Testis (tissue), 3 donors: Measurements from ENCODE around the gene RARG. TPM values are rescaled to one million over a fixed set of nuclear protein-coding genes. Genes with fewer than 3 reads are reported as not detected.

Experiments used
- DNase-seq: peaks from one replicate; pipeline ENCODE4 v3.0.0-alpha.2; 2019
- H3K27ac ChIP-seq, 2 donors: fragments of 200-600 bp; sonication (generic); one replicate each; pipeline ENCODE4 v1.5.1; 2019
- H3K27me3 ChIP-seq: fragments of 200-600 bp; sonication (generic); one replicate; pipeline ENCODE4 v1.5.1; 2019
- H3K36me3 ChIP-seq: fragments of 200-600 bp; sonication (generic); one replicate; pipeline ENCODE4 v1.5.1; 2017; ENCODE audit warnings: low read depth; ENCODE audit errors: missing control alignments
- H3K4me1 ChIP-seq: fragments of 200-600 bp; sonication (generic); one replicate; pipeline ENCODE4 v1.5.1; 2019
- H3K4me3 ChIP-seq, 2 donors: fragments of 200-600 bp; sonication (generic); one replicate each; pipeline ENCODE4 v1.5.1; 2017 to 2019
- H3K9me3 ChIP-seq: fragments of 200-600 bp; sonication (generic); one replicate; pipeline ENCODE4 v1.5.1; 2017
- POLR2A ChIP-seq: fragments of 450-650 bp; IDR thresholded peaks from one replicate; pipeline ENCODE4 v1.6.1; 2017; ENCODE audit warnings: antibody characterized with exemption, mild to moderate bottlenecking, moderate library complexity
- WGBS, 2 donors: methylation state at CpG; one replicate each; pipeline ENCODE4 v1.1.5; 2018; 5-methylcytosine and 5-hydroxymethylcytosine counted together
- intact Hi-C: fragments of 100-400 bp; cut with DNase I; formaldehyde crosslinking; loops from one replicate; pipeline ENCODE4 v1.15.1; 2023; ENCODE audit warnings: low total_unique reads
- polyA plus RNA-seq: library from polyadenylated mRNA; stranded (reverse); fragments of 350-450 nt; fragmentation: Illumina TruSeq; extraction: RNeasy Lipid Tissue Mini Kit (QIAGEN cat#74804); gene quantifications from one replicate; pipeline ENCODE4 v1.2.3, GENCODE V29; 2014; ENCODE audit warnings: low read depth, low replicate concordance; ENCODE audit not compliant: insufficient read depth
- total RNA-seq, 2 donors: library from RNA; depleted of rRNA; stranded (reverse); fragments of >200 nt; gene quantifications; one replicate each; pipeline ENCODE4 v1.2.3, GENCODE V29; 2016
- TF ChIP-seq, protein P1 (sequence below), 3 experiments: fragments of 450-650 bp in 2 of 3; fragments of 200-600 bp in 1 of 3; sonication (generic) in 1 of 3; IDR thresholded peaks; one replicate each; pipeline ENCODE4 v1.5.1; 2016 to 2019; ENCODE audit warnings: antibody characterized with exemption in 3 of 3, mild to moderate bottlenecking in 2 of 3, moderate library complexity in 1 of 3

The RARG gene
- total and polyA plus RNA-seq, 3 donors from 2014 or later, result 12.1 to 13.6 (median 12.5) TPM

DNA sequence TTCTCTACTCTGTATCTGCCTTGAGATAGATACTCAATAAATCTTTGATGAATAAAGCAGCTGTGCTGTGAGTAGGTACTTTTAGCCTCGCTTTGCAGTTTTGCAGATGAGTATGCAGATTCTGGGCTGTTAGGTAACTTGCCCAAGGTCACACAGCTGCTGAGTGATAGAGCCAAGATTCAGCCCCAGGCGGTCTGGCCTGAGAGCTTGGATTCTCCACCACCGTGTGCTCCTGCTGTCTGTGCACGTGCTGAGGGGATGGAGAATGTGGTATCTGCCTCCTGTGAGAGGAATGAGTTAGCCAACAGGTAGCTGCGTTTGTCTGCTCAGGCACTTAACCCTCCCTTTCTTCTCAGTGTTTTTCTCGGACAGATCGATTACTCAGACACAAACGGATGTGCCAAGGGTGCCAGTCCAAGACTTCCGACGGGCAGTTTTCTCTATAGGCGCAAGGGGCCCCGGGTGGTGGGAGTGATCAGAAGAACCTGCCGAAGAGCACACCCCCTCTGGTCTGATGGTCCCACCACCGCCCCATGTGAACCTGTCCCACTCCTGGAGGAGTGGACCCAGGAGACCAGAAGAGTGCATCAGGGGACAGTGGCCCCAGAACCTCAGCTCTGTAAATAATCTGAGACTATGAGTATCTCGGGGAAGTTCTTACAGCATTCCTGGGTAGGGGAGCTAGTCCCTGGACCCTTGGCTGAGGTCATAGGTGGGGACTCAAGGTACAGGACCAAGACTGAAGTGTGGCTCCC, 44.7 kb downstream of the RARG start:
- H3K9me3 ChIP-seq, result no peaks in the 10 kb centered on the region
- whole genome bisulfite sequencing, 2 donors, result 70 to 79% methylated on average over 11 to 15 of the region's 15 CpGs
- no peak for TF ChIP-seq POLR2A
- TF ChIP-seq, protein P1, sequence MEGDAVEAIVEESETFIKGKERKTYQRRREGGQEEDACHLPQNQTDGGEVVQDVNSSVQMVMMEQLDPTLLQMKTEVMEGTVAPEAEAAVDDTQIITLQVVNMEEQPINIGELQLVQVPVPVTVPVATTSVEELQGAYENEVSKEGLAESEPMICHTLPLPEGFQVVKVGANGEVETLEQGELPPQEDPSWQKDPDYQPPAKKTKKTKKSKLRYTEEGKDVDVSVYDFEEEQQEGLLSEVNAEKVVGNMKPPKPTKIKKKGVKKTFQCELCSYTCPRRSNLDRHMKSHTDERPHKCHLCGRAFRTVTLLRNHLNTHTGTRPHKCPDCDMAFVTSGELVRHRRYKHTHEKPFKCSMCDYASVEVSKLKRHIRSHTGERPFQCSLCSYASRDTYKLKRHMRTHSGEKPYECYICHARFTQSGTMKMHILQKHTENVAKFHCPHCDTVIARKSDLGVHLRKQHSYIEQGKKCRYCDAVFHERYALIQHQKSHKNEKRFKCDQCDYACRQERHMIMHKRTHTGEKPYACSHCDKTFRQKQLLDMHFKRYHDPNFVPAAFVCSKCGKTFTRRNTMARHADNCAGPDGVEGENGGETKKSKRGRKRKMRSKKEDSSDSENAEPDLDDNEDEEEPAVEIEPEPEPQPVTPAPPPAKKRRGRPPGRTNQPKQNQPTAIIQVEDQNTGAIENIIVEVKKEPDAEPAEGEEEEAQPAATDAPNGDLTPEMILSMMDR (IDR thresholded peaks at IDR 0.05), result no peak
- no peak for DNase-seq
- intact Hi-C loops, result no loop called here
- no peaks in the 10 kb centered on the region for H3K27me3 ChIP-seq
- no peaks in the 10 kb centered on the region for H3K36me3 ChIP-seq
- no peak overlapping the region for H3K27ac ChIP-seq
- H3K4me1 ChIP-seq, result peaks cover 16% of the 10 kb centered on the region
- H3K4me3 ChIP-seq, result no peak overlapping the region

DNA sequence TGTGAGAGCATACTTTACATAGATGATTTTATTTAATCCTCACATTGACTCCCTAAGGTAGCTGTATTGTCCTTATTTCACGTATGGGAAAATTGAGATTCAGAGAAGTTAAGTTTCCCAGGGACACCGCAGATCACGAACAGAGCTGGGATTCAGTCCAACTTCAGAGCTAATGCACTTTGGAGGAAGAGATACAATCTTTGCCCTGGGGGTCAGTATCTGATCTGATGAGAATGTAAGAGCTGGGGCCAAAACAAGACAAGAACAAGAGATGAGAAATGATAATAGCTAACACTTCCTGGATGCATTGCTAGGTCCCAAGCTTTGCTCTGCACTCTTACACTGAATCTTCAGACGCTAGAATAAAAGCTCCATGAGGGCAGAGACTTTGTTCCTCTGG, 45.3 kb downstream of the RARG start:
- no peak overlapping the region for H3K4me3 ChIP-seq
- H3K9me3 ChIP-seq, result no peaks in the 10 kb centered on the region
- H3K27ac ChIP-seq, result no peak overlapping the region
- DNase-seq, result no peak
- peaks cover 3% of the 10 kb centered on the region for H3K36me3 ChIP-seq
- no peaks in the 10 kb centered on the region for H3K27me3 ChIP-seq
- TF ChIP-seq, protein P1 (IDR thresholded peaks at IDR 0.05), result no peak
- TF ChIP-seq POLR2A, result no peak
- intact Hi-C loops, result no loop called here
- H3K4me1 ChIP-seq, result peaks cover 21% of the 10 kb centered on the region
- 84 to 93% methylated on average over 4 of the region's 4 CpGs for WGBS, 2 donors

DNA sequence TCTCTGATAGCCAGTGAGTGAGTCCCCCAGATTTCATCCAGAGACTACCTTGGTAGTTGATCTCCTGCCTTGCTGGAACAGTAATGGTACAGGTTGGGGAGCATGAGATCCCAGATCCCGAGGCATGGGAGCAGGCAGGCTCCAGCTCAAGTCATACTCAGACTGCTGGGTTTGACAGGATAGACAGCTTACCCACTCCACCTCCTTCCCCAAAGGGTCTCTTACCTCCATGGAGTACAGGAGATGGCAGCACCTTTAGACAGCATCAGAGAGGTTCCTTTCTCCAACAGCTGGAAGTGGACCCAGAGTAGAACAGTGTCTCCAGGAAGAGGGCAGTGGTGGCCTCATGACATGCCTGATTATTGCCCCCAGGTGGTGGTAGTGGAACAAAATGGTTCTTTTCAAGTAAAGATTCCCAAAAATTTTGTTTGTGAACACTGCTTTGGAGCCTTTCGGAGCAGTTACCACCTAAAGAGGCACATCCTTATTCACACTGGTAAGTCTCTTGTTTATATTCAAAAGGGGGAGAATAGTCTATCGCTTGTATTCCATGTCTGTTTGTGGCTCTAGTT, 46.3 kb downstream of the RARG start:
- intact Hi-C loops, result no loop called here
- H3K4me3 ChIP-seq, result no peak overlapping the region
- no peaks in the 10 kb centered on the region for H3K27me3 ChIP-seq
- DNase-seq, result no peak
- H3K36me3 ChIP-seq, result peaks cover 3% of the 10 kb centered on the region
- no peak overlapping the region for H3K27ac ChIP-seq
- TF ChIP-seq, protein P1 (IDR thresholded peaks at IDR 0.05), result no peak
- no peak for TF ChIP-seq POLR2A
- H3K4me1 ChIP-seq, result peaks cover 27% of the 10 kb centered on the region
- 97 to 99% methylated on average over 3 of the region's 3 CpGs for WGBS, 2 donors
- H3K9me3 ChIP-seq, result no peaks in the 10 kb centered on the region

- H3K9me3 ChIP-seq, result no peaks in the 10 kb centered on the region
- H3K4me3 ChIP-seq, result no peak overlapping the region
- H3K27ac ChIP-seq, result no peak overlapping the region
- DNase-seq, result no peak
- TF ChIP-seq POLR2A, result no peak
- TF ChIP-seq, protein P1 (IDR thresholded peaks at IDR 0.05), result no peak
- peaks cover 22% of the 10 kb centered on the region for H3K4me1 ChIP-seq
- H3K27me3 ChIP-seq, result no peaks in the 10 kb centered on the region
- intact Hi-C loops, result no loop called here
- H3K36me3 ChIP-seq, result peaks cover 3% of the 10 kb centered on the region
- 88 to 96% methylated on average over 5 to 6 of the region's 6 CpGs for WGBS, 2 donors
Observed at GRCh38 chr12:53184828-53185227, 47.2 kb downstream of the RARG start.

GRCh38 chr12:53182903-53183302, 49.1 kb downstream of the RARG start:
- Histone ChIP-seq H3K9me3 (no peaks in the 10 kb centered on the region), H3K27ac (no peak overlapping the region), H3K4me1 (peaks cover 24% of the 10 kb centered on the region), H3K36me3 (peaks cover 3% of the 10 kb centered on the region), H3K4me3 (no peak overlapping the region), H3K27me3 (no peaks in the 10 kb centered on the region)
- no peak for TF ChIP-seq POLR2A
- TF ChIP-seq, protein P1 (IDR thresholded peaks at IDR 0.05), result no peak
- no peak for DNase-seq
- WGBS, 2 donors, result 66 to 78% methylated on average over 2 of the region's 2 CpGs
- intact Hi-C loops, result no loop called here
